Testis (tissue), 5 donors: ENCODE measurements around the gene SYNE1. TPM values are rescaled to one million over a fixed set of nuclear protein-coding genes. Genes with fewer than 3 reads are reported as not detected.
A peak's percentile ranks its signal among the peaks of the same experiment; 100 is the strongest.
"Not testable (repeated sequence)": the region's sequence is repeated elsewhere in the genome, so short reads cannot be mapped to it uniquely, and the experiment has no call there.

ENCODE experiments used
- DNase-seq: peaks from one replicate; pipeline ENCODE4 v3.0.0-alpha.2; 2019
- H3K27ac ChIP-seq, 2 donors: fragments of 200-600 bp; sonication (generic); one replicate each; pipeline ENCODE4 v1.5.1; 2019
- H3K27me3 ChIP-seq: fragments of 200-600 bp; sonication (generic); one replicate; pipeline ENCODE4 v1.5.1; 2019
- H3K36me3 ChIP-seq: fragments of 200-600 bp; sonication (generic); one replicate; pipeline ENCODE4 v1.5.1; 2017; ENCODE audit warnings: low read depth; ENCODE audit errors: missing control alignments
- H3K4me1 ChIP-seq: fragments of 200-600 bp; sonication (generic); one replicate; pipeline ENCODE4 v1.5.1; 2019
- H3K4me3 ChIP-seq, 2 donors: fragments of 200-600 bp; sonication (generic); one replicate each; pipeline ENCODE4 v1.5.1; 2017 to 2019
- H3K9me3 ChIP-seq: fragments of 200-600 bp; sonication (generic); one replicate; pipeline ENCODE4 v1.5.1; 2017
- POLR2A ChIP-seq: fragments of 450-650 bp; IDR thresholded peaks from one replicate; pipeline ENCODE4 v1.6.1; 2017; ENCODE audit warnings: antibody characterized with exemption, mild to moderate bottlenecking, moderate library complexity
- WGBS, 2 donors: methylation state at CpG; one replicate each; pipeline ENCODE4 v1.1.5; 2018; 5-methylcytosine and 5-hydroxymethylcytosine counted together
- intact Hi-C: fragments of 100-400 bp; cut with DNase I; formaldehyde crosslinking; loops from one replicate; pipeline ENCODE4 v1.15.1; 2023; ENCODE audit warnings: low total_unique reads
- long read RNA-seq, 2 donors: transcript quantifications; one replicate each; lab custom pipeline, GENCODE V29; 2026
- polyA plus RNA-seq: library from polyadenylated mRNA; stranded (reverse); fragments of 350-450 nt; fragmentation: Illumina TruSeq; extraction: RNeasy Lipid Tissue Mini Kit (QIAGEN cat#74804); gene quantifications from one replicate; pipeline ENCODE4 v1.2.3, GENCODE V29; 2014; ENCODE audit warnings: low read depth, low replicate concordance; ENCODE audit not compliant: insufficient read depth
- total RNA-seq, 2 donors: library from RNA; depleted of rRNA; stranded (reverse); fragments of >200 nt; gene quantifications; one replicate each; pipeline ENCODE4 v1.2.3, GENCODE V29; 2016
- TF ChIP-seq, protein P1 (sequence below), 3 experiments: fragments of 450-650 bp in 2 of 3; fragments of 200-600 bp in 1 of 3; sonication (generic) in 1 of 3; IDR thresholded peaks; one replicate each; pipeline ENCODE4 v1.5.1; 2016 to 2019; ENCODE audit warnings: antibody characterized with exemption in 3 of 3, mild to moderate bottlenecking in 2 of 3, moderate library complexity in 1 of 3

Gene SYNE1
- total RNA-seq (100 to 1,000 TPM; 228 to 255 TPM), polyA plus RNA-seq (57.2 TPM)
- long read RNA-seq, donor 1, partial matches to known transcripts: 14 of 15 reads
- long read RNA-seq, donor 1, other reads (novel, unspliced or antisense): 0 of 15 reads
- long read RNA-seq, donor 2: 0 reads

- TF ChIP-seq POLR2A: no peak
- TF ChIP-seq, protein P1, sequence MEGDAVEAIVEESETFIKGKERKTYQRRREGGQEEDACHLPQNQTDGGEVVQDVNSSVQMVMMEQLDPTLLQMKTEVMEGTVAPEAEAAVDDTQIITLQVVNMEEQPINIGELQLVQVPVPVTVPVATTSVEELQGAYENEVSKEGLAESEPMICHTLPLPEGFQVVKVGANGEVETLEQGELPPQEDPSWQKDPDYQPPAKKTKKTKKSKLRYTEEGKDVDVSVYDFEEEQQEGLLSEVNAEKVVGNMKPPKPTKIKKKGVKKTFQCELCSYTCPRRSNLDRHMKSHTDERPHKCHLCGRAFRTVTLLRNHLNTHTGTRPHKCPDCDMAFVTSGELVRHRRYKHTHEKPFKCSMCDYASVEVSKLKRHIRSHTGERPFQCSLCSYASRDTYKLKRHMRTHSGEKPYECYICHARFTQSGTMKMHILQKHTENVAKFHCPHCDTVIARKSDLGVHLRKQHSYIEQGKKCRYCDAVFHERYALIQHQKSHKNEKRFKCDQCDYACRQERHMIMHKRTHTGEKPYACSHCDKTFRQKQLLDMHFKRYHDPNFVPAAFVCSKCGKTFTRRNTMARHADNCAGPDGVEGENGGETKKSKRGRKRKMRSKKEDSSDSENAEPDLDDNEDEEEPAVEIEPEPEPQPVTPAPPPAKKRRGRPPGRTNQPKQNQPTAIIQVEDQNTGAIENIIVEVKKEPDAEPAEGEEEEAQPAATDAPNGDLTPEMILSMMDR (IDR thresholded peaks at IDR 0.05): no peak
- no peaks in the 10 kb centered on the region for H3K27me3 ChIP-seq
- H3K9me3 ChIP-seq: no peaks in the 10 kb centered on the region
- H3K36me3 ChIP-seq: no peaks in the 10 kb centered on the region
- 20 to 27% methylated on average over 10 to 16 of the region's 16 CpGs for WGBS, 2 donors
- H3K4me1 ChIP-seq: no peaks in the 10 kb centered on the region
- H3K4me3 ChIP-seq: peak within 1 kb of the TSS; percentile 57 to 68
- DNase-seq: no peak
- H3K27ac ChIP-seq: peak within 1 kb of the TSS; percentile 67
- intact Hi-C loops: no loop called here
Observed at GRCh38 chr6:152637296-152638047, at the start of gene SYNE1. TSS of gene SYNE1 (minus strand) at chr6:152637362. CDS start at chr6:152628331, 9,031 bp downstream.

- H3K36me3 ChIP-seq: no peaks in the 10 kb centered on the region
- no peak overlapping the region for H3K4me3 ChIP-seq
- intact Hi-C loops: no loop called here
- no peak for DNase-seq
- H3K27ac ChIP-seq: no peak overlapping the region
- H3K27me3 ChIP-seq: no peaks in the 10 kb centered on the region
- no peaks in the 10 kb centered on the region for H3K4me1 ChIP-seq
- 68 to 83% methylated on average over 10 to 12 of the region's 12 CpGs for whole genome bisulfite sequencing, 2 donors
- TF ChIP-seq, protein P1 (IDR thresholded peaks at IDR 0.05): no peak
- TF ChIP-seq POLR2A: no peak
- H3K9me3 ChIP-seq: no peaks in the 10 kb centered on the region
Observed at GRCh38 chr6:152685819-152686218, 48.7 kb upstream of the SYNE1 start.

DNA sequence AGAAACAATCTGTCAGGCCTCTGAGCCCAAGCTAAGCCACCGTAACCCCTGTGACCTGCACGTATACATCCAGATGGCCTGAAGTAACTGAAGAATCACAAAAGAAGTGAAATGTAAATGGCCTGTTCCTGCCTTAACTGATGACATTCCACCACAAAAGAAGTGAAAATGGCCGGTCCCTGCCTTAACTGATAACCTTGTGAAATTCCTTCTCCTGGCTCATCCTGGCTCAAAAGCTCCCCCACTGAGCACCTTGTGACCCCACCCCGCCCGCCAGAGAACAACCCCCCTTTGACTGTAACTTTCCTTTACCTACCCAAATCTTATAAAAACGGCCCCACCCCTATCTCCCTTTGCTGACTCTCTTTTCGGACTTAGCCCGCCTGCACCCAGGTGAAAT is 45.8 kb upstream of the SYNE1 start:
- H3K27ac ChIP-seq, intact Hi-C loops, H3K4me1 ChIP-seq, H3K27me3 ChIP-seq, H3K9me3 ChIP-seq, H3K36me3 ChIP-seq, H3K4me3 ChIP-seq, DNase-seq: not testable (repeated sequence)
- WGBS, 2 donors: 64 to 68% methylated on average over 8 of the region's 8 CpGs

DNA sequence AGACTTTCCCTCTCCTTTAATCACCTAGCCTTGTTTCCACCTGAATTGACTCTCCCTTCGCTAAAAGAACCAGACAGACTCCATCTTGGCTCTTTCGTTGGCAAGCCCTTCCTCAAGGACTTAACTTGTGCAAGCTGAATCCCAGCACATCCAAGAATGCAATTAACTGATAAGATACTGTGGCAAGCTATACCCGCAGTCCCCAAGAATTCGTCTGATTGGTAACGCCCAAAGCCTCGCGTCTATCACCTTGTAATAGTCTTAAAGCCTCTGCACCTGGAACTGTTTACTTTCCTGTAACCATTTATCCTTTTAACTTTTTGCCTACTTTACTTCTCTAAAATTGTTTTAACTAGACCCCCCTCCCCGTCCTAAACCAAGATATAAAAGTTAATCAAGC is 45.0 kb upstream of the SYNE1 start:
- DNase-seq: no peak
- no peak for TF ChIP-seq POLR2A
- TF ChIP-seq, protein P1 (IDR thresholded peaks at IDR 0.05): no peak
- Histone ChIP-seq H3K4me1 (no peaks in the 10 kb centered on the region), H3K4me3 (no peak overlapping the region), H3K27me3 (no peaks in the 10 kb centered on the region), H3K9me3 (no peaks in the 10 kb centered on the region), H3K36me3 (no peaks in the 10 kb centered on the region), H3K27ac (no peak overlapping the region)
- 62 to 64% methylated on average over 8 of the region's 8 CpGs for WGBS, 2 donors
- intact Hi-C loops: no loop called here

DNA sequence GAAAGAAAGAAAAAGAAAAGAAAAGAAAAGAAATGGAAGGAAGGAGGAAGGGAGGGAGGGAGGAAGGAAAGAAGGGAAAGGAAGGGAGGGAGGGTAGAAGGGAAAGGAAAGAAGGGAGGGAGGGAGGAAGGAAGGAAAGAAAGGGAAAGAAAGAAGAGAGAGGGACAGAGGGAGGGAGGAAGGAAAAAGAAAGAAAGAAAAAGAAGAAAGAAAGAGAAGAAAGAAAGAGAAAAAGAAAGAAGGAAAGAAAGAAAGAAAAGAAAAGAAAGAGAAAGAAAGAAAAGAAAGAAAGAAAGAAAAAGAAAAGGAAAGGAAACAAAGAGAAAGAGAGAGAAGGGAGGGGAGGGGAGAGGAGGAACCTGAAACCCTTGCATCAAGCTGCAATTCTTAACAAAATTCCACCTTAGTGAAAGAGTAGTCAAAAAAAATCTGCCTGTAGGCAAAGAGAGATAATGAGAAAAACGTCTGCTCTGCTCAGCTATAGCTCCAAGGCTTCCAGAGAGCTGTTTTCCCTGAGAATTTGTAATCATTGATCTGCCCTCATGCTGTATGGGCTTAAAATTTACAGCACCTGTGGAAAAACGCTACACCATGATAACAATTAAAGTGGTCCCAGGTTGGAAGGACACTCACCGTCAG is 43.8 kb upstream of the SYNE1 start:
- WGBS, 2 donors: 28 to 52% methylated on average over 3 of the region's 3 CpGs

More for the DNA sequence above, 43.8 kb upstream of the SYNE1 start:
- Histone ChIP-seq H3K27me3 (no peaks in the 10 kb centered on the region), H3K27ac (no peak overlapping the region), H3K4me1 (no peaks in the 10 kb centered on the region), H3K4me3 (no peak overlapping the region), H3K9me3 (no peaks in the 10 kb centered on the region), H3K36me3 (no peaks in the 10 kb centered on the region)
- DNase-seq: no peak
- TF ChIP-seq, protein P1 (IDR thresholded peaks at IDR 0.05): no peak
- no peak for TF ChIP-seq POLR2A
- intact Hi-C loops: no loop called here
